OCI-LY3 (cell line): Measurements from ENCODE around the gene RNF186.

Experiments used
- EZH2phosphoT487 ChIP-seq: fragments of 200-600 bp; shearing (Covaris generic); IDR thresholded peaks from 2 replicates; pipeline ENCODE4 v1.6.1; 2018; ENCODE audit warnings: antibody characterized with exemption, mixed run types, low read depth
- TF ChIP-seq, protein P1 (sequence below): fragments of 200-600, 300-600 bp; sonication (generic); IDR thresholded peaks from 2 replicates; pipeline ENCODE4 v1.5.1; 2014; ENCODE audit warnings: antibody characterized with exemption, low read length, low read depth

DNA sequence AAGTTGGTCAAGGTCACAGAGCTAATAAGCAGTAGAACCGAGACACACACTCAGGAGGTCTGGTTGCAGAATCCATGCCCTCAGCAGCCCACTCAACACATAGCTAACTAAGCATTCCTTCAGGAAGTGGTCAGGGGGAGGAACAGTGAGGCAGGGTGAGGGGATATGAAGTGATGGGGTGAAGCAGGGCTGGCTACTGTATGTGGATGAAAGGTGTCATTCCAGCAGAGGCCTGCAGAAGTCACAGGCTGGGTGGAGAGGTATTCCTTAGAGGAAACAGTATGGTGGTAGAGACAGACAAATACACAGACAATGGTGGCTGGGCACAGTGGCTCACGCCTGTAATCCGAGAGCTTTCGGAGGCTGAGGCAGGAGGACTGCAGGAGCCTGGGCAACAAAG, 29.4 kb downstream of the RNF186 start:
- TF ChIP-seq, protein P1, sequence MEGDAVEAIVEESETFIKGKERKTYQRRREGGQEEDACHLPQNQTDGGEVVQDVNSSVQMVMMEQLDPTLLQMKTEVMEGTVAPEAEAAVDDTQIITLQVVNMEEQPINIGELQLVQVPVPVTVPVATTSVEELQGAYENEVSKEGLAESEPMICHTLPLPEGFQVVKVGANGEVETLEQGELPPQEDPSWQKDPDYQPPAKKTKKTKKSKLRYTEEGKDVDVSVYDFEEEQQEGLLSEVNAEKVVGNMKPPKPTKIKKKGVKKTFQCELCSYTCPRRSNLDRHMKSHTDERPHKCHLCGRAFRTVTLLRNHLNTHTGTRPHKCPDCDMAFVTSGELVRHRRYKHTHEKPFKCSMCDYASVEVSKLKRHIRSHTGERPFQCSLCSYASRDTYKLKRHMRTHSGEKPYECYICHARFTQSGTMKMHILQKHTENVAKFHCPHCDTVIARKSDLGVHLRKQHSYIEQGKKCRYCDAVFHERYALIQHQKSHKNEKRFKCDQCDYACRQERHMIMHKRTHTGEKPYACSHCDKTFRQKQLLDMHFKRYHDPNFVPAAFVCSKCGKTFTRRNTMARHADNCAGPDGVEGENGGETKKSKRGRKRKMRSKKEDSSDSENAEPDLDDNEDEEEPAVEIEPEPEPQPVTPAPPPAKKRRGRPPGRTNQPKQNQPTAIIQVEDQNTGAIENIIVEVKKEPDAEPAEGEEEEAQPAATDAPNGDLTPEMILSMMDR = no peak
- TF ChIP-seq EZH2phosphoT487 = no peak
